IPS-NIHi11 (cell line): ENCODE measurements around the gene SLC9C1.

Experiments used
- DNase-seq: peaks from one replicate; pipeline ENCODE4 v3.0.0; 2012; ENCODE audit warnings: mixed read lengths, low spot score

The SLC9C1 gene

DNA sequence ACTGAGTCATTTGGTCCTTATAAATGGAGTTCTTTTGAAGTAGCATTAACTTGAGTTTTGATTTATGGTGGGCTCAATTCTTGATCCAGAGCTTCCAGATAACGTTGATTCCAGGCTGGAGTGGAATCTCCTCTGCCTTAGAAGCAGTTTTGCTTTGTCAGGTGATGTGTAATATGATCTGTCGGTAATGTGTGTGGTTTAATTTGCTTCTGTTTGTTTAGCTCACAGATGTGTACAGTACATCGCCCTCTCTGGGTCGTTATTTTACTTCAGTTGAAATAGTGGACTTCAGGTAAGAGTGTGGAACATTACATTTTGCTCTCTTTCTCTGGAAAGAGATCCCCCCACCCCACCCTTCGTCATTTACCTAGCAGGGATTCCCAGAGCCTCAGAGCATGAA lies 184.7 kb downstream of the SLC9C1 start:
- no peak for DNase-seq

GRCh38 chr3:112104774-112105173 lies 189.2 kb downstream of the SLC9C1 start:
- DNase-seq = no peak

DNA sequence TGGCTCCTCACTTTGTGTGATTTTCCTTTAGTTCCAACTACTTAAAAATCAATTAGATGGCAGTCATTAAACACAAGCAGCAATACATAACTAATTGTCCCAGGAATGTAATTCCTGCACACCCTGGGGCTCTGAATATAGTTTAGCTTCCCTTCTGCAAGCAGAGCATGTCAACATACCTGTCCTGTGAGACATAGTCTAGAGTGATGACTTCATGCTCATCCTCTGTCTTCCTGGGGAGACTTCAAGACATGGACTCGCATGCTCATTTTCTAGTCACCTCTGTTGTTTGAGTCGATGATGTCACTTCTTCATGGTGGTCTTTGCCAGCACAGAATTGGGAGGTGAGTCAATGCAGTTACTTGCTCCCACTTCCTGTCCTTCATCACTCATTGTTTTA lies 192.1 kb downstream of the SLC9C1 start:
- no peak for DNase-seq

GRCh38 chr3:112097378-112097777 lies 196.6 kb downstream of the SLC9C1 start:
- no peak for DNase-seq

DNA sequence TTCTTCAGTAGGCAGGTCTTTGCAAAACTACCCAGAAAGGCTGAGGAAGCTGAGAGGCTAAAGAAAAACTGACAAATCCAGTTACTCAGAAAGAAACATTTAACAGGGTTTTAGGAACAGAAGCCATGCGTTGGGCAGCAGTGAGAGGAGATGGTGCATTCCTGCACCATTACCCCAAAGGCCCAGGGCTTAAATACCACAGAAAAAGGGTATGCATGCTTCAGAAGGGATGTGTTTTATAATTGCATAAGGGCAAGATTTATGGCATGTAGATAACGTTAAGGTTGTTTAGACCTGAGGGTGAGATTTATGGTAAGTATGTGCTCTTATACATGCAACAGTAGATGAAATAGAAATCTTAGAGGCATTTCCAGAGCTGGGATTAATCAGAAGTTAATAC lies 197.8 kb downstream of the SLC9C1 start:
- no peak for DNase-seq

- no peak for DNase-seq
Measured at GRCh38 chr3:112095731-112096130, 198.3 kb downstream of the SLC9C1 start.

DNA sequence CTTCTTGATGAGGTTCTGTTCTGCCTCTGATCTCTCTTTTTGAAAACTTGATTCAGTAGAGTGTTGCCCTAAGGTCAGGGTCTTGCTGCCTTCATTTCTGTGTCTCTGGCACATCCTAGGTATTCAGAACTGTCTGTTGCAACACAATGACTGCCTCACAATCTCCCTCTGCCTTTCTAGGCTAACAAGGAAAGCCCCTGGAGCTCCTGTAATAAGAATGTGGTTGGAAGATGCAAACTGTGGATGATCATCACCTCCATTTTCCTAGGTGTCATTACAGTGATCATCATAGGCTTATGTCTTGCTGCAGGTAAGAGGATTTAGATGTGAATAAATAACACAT lies 200.9 kb downstream of the SLC9C1 start:
- DNase-seq = no peak

DNA sequence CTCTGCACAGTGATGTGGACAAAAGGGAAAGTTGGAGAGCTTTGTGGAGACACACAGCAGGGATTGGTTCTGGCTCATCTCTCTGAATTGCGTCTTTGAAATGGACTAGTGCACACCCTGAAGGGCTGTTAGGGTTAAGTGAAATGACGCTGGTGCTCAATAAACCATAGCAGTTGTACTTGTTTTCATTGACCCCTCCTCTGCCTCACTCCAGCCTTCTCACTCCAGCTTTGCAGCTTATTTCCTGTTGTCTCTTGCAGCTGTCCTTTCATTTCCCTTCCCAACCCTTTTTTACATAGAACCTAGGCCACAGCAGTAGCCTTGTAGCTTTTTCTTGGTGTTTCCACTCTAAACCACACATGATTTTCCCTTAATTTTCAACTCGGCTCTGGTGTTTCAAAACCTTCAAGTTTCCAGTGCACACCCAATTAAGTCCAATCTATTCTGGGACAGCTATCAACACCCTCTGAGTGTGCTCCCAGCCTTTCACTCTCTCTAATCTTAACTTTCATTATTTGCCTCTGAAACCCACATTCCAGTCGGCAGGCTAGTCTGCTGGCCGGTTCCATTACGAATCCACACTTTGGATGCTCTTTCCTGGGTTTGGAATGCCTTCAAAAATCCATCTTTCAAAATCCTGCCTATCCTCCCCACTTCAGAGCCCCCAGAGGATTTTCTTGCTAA lies 201.4 kb downstream of the SLC9C1 start:
- DNase-seq = peak; percentile 27

DNA sequence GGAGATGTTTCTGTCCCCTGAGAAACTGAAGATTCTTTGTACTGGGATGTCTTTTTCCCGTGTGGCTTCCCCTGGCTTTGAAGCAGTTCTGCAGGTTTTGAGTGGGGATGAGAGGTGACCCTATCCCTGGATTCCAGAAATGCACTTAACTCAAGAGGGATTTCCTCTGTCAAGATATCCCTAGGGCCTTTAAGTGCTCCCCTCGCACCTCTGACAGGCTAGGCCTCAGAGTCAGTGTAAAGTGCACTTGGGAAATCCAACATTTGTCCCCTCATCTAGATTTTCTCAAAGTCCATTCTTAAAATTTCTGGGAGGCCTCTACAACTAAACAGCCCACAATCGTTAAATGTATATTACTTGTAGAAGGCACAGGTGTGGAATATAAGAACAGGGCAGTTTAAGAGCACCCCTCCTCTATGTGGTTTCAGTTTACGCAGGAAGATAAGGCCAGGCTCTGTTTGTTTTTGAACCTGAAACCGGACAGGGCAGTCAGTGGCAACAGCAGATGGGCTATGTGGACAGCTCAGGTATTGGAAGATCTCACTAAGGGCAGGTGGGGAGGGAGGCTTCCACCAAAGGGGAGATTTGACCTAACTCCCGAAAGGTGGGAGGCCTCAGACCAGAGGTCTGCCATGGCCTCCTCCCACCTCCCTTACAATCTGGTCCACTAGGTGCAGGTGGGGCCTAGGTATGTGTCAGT lies 203.0 kb downstream of the SLC9C1 start:
- no peak for DNase-seq
